HepG2 (cell line): Measurements from ENCODE around the gene TSHZ1. TPM values are rescaled to one million over a fixed set of nuclear protein-coding genes. Genes with fewer than 3 reads are reported as not detected.

Experiments
- AKAP8 ChIP-seq: sonication (generic); formaldehyde crosslinking; IDR thresholded peaks from 2 replicates; pipeline ENCODE4 v1.5.1; 2020; ENCODE audit warnings: mild to moderate bottlenecking, missing genetic modification reagents
- CREM ChIP-seq, 2 experiments: sonication (generic) in 1 of 2; formaldehyde crosslinking in 1 of 2; IDR thresholded peaks; 2 replicates each; pipeline versions ENCODE4 v1.4.0 to v1.6.1; 2016 to 2020; ENCODE audit warnings: antibody characterized with exemption in 1 of 2, mild to moderate bottlenecking in 1 of 2, missing genetic modification reagents in 1 of 2
- GABPA ChIP-seq, 2 experiments: IDR thresholded peaks; 2 replicates each; pipeline ENCODE4 v1.6.1; 2011 to 2016; ENCODE audit warnings: low read depth in 2 of 2, low read length in 1 of 2, missing biosample characterization in 1 of 2, missing genetic modification characterization in 1 of 2
- GATA4 ChIP-seq: sonication (generic); IDR thresholded peaks from 2 replicates; pipeline ENCODE4 v1.6.1; 2016; ENCODE audit warnings: antibody characterized with exemption, low read depth, borderline replicate concordance
- GATAD2A ChIP-seq: IDR thresholded peaks from 2 replicates; pipeline ENCODE4 v1.6.1; 2016
- KAT8 ChIP-seq: IDR thresholded peaks from 2 replicates; pipeline ENCODE4 v1.6.1; 2016; ENCODE audit warnings: missing genetic modification reagents, missing compliant biosample characterization
- KMT2B ChIP-seq: IDR thresholded peaks from 2 replicates; pipeline ENCODE4 v1.6.1; 2016; ENCODE audit warnings: missing genetic modification reagents, missing compliant biosample characterization
- NFIB ChIP-seq: sonication (generic); formaldehyde crosslinking; IDR thresholded peaks from 2 replicates; pipeline ENCODE4 v1.9.0; 2021; ENCODE audit warnings: missing genetic modification reagents, mild to moderate bottlenecking, borderline replicate concordance
- POLR2AphosphoS5 ChIP-seq: IDR thresholded peaks from 2 replicates; pipeline ENCODE4 v1.6.1; 2012; ENCODE audit warnings: low read depth, low read length
- SIX4 ChIP-seq: sonication (generic); formaldehyde crosslinking; IDR thresholded peaks from 2 replicates; pipeline ENCODE4 v1.4.0; 2020; ENCODE audit warnings: missing genetic modification reagents
- SMAD1 ChIP-seq: sonication (generic); formaldehyde crosslinking; IDR thresholded peaks from 2 replicates; pipeline ENCODE4 v1.4.0; 2020; ENCODE audit warnings: missing genetic modification reagents, low read depth, mild to moderate bottlenecking, borderline replicate concordance
- SRY ChIP-seq: sonication (generic); formaldehyde crosslinking; IDR thresholded peaks from 2 replicates; pipeline ENCODE4 v1.8.0; 2022; ENCODE audit warnings: mild to moderate bottlenecking, missing genetic modification reagents
- STAG1 ChIP-seq: sonication (generic); formaldehyde crosslinking; IDR thresholded peaks from 2 replicates; pipeline ENCODE4 v1.4.0; 2020; ENCODE audit warnings: missing genetic modification reagents
- ZNF292 ChIP-seq: sonication (generic); formaldehyde crosslinking; IDR thresholded peaks from 2 replicates; pipeline ENCODE4 v1.8.1; 2022; ENCODE audit warnings: mild to moderate bottlenecking, low read depth, missing genetic modification reagents, borderline replicate concordance
- ZNF780A ChIP-seq: sonication (generic); formaldehyde crosslinking; IDR thresholded peaks from 2 replicates; pipeline ENCODE4 v1.8.0; 2022; ENCODE audit warnings: mild to moderate bottlenecking, missing genetic modification reagents, moderate library complexity
- ZSCAN31 ChIP-seq: sonication (generic); formaldehyde crosslinking; IDR thresholded peaks from 2 replicates; pipeline ENCODE4 v1.5.0; 2020; ENCODE audit warnings: low read depth, mild to moderate bottlenecking, missing genetic modification reagents
- polyA plus RNA-seq, 8 experiments: library from polyadenylated mRNA; depleted of rRNA in 3 of 8; stranded (reverse) in 7 of 8; unstranded in 1 of 8; fragments of >200 nt; fragmentation: Illumina TruSeq in 4 of 8; extraction: Trizol in 4 of 8; gene quantifications; 2 replicates each; pipeline versions ENCODE4 v1.2.1 to v1.2.3, GENCODE V29; 2011 to 2016; ENCODE audit warnings: low read depth in 4 of 8, missing spikeins in 1 of 8, mixed read lengths in 1 of 8; ENCODE audit not compliant: insufficient read depth in 1 of 8
- total RNA-seq, 5 experiments: library from RNA; depleted of rRNA; stranded (reverse); fragments of >200 nt; fragmentation: Illumina TruSeq; extraction: Trizol; gene quantifications; 2 replicates each; pipeline ENCODE4 v1.2.3, GENCODE V29; 2016; ENCODE audit warnings: low read depth in 1 of 5
- TF ChIP-seq, protein P1 (sequence below): sonication (generic); formaldehyde crosslinking; IDR thresholded peaks from 2 replicates; pipeline ENCODE4 v1.5.0; 2020; ENCODE audit warnings: mild to moderate bottlenecking, missing genetic modification reagents, borderline replicate concordance
- TF ChIP-seq, protein P2 (sequence below): sonication (generic); formaldehyde crosslinking; IDR thresholded peaks from 2 replicates; pipeline ENCODE4 v1.4.0; 2020; ENCODE audit warnings: mild to moderate bottlenecking, missing genetic modification reagents
- TF ChIP-seq, protein P3 (sequence below): sonication (generic); formaldehyde crosslinking; IDR thresholded peaks from 2 replicates; pipeline ENCODE4 v1.5.0; 2020; ENCODE audit warnings: missing genetic modification reagents, mild to moderate bottlenecking, borderline replicate concordance
- TF ChIP-seq, protein P4 (sequence below): IDR thresholded peaks from 2 replicates; pipeline ENCODE4 v1.6.1; 2018; ENCODE audit warnings: missing genetic modification reagents
- TF ChIP-seq, protein P5 (sequence below): sonication (generic); formaldehyde crosslinking; IDR thresholded peaks from 2 replicates; pipeline ENCODE4 v1.5.0; 2020; ENCODE audit warnings: missing genetic modification reagents

Gene TSHZ1
- total and polyA plus RNA-seq, 2 of the 13 experiments (the other 11 are each of a cell fraction or from before 2014, with no cell fraction given), result 2.5 to 2.7 TPM

DNA sequence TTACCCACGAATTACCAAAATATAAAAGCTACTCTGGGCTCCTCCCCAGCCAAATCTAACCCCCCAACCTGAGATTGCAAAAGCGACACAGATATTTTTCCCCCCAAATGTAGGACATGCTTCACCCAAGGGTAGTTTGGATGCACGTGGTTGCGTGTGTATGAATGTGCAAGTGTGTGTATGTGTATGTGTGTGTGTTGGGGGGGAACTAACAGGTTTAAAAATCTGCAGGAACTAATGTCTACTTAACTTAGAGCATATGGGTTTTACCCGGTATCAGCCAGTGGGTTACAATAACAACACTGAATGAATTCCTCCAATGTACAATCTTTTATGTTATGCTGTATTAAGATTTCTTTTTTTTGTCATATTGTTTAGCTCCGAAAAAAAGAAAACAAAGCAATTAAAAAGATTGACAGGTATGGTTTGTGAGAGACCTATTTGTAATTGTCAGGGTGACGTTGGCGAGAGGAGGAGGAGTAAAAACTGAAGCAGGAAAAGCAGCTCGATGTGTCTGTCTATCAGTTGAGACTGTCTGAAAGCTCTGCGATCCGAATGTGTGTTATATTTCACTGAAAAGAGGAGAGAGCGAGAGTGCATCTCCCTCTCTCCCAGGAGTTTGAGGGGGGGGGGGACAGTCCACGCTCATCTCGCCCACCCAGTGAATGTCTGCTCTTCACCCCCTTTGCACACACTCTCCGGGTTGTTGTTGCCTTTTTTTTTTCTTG, at the start of gene TSHZ1 (continued):
- TF ChIP-seq, protein P1, sequence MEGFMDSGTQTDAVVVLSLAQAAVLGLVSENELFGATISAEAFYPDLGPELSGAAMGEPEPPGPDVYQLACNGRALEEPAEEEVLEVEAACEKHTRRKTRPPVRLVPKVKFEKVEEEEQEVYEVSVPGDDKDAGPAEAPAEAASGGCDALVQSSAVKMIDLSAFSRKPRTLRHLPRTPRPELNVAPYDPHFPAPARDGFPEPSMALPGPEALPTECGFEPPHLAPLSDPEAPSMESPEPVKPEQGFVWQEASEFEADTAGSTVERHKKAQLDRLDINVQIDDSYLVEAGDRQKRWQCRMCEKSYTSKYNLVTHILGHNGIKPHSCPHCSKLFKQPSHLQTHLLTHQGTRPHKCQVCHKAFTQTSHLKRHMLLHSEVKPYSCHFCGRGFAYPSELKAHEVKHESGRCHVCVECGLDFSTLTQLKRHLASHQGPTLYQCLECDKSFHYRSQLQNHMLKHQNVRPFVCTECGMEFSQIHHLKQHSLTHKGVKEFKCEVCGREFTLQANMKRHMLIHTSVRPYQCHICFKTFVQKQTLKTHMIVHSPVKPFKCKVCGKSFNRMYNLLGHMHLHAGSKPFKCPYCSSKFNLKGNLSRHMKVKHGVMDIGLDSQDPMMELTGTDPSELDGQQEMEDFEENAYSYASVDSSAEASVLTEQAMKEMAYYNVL (CRISPR knock-in tag), result no peak
- no peak for TF ChIP-seq GABPA (IDR thresholded peaks at IDR 0.05; ENCODE audit: low read depth, low read length)
- TF ChIP-seq GABPA (CRISPR knock-in tag; IDR thresholded peaks at IDR 0.05; ENCODE audit: low read depth), result peak; percentile 37; the same call in 1 of the 2 replicates
- no peak for TF ChIP-seq AKAP8 (CRISPR knock-in tag)
- TF ChIP-seq KMT2B, result peak; percentile 77; the same call in 1 of the 2 replicates
- TF ChIP-seq SMAD1, result no peak
- peak; percentile 66 for TF ChIP-seq POLR2AphosphoS5
- no peak for TF ChIP-seq SRY (CRISPR knock-in tag)
- TF ChIP-seq, protein P2, sequence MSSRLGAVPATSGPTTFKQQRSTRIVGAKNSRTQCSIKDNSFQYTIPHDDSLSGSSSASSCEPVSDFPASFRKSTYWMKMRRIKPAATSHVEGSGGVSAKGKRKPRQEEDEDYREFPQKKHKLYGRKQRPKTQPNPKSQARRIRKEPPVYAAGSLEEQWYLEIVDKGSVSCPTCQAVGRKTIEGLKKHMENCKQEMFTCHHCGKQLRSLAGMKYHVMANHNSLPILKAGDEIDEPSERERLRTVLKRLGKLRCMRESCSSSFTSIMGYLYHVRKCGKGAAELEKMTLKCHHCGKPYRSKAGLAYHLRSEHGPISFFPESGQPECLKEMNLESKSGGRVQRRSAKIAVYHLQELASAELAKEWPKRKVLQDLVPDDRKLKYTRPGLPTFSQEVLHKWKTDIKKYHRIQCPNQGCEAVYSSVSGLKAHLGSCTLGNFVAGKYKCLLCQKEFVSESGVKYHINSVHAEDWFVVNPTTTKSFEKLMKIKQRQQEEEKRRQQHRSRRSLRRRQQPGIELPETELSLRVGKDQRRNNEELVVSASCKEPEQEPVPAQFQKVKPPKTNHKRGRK (CRISPR knock-in tag), result no peak
- TF ChIP-seq ZNF780A (CRISPR knock-in tag), result 0 out of 2 replicates have a peak, but pooled peaks have one; percentile 16
- TF ChIP-seq, protein P3, sequence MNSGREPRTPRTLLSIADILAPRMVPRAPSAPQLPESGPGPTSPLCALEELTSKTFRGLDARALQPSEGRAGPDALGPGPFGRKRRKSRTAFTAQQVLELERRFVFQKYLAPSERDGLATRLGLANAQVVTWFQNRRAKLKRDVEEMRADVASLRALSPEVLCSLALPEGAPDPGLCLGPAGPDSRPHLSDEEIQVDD, result no peak
- TF ChIP-seq GATAD2A, result 0 out of 2 replicates have a peak, but pooled peaks have one; percentile 7
- TF ChIP-seq CREM (IDR thresholded peaks at IDR 0.05), result 0 out of 2 replicates have a peak, but pooled peaks have one; percentile 28
- TF ChIP-seq CREM (CRISPR knock-in tag; IDR thresholded peaks at IDR 0.05), result no peak
- TF ChIP-seq SIX4 (CRISPR knock-in tag), result peak; percentile 61; the same call in 1 of the 2 replicates
- TF ChIP-seq KAT8 (CRISPR knock-in tag), result no peak; the same call in 1 of the 2 replicates
- TF ChIP-seq, protein P4, sequence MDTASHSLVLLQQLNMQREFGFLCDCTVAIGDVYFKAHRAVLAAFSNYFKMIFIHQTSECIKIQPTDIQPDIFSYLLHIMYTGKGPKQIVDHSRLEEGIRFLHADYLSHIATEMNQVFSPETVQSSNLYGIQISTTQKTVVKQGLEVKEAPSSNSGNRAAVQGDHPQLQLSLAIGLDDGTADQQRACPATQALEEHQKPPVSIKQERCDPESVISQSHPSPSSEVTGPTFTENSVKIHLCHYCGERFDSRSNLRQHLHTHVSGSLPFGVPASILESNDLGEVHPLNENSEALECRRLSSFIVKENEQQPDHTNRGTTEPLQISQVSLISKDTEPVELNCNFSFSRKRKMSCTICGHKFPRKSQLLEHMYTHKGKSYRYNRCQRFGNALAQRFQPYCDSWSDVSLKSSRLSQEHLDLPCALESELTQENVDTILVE, result peak; percentile 37; the same call in 1 of the 2 replicates
- TF ChIP-seq GATA4, result no peak
- peak; percentile 48; the same call in 1 of the 2 replicates for TF ChIP-seq ZNF292 (CRISPR knock-in tag)
- no peak for TF ChIP-seq ZSCAN31 (CRISPR knock-in tag)
- TF ChIP-seq, protein P5, sequence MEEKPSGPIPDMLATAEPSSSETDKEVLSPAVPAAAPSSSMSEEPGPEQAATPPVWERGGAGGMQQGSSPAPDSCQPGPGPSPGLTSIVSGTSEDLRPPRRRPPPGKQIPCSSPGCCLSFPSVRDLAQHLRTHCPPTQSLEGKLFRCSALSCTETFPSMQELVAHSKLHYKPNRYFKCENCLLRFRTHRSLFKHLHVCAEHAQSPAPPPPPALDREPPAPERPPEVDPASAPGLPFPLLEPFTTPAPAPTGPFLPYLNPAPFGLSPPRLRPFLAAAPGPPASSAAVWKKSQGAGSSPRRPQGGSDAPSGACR (CRISPR knock-in tag), result no peak
- no peak for TF ChIP-seq STAG1 (CRISPR knock-in tag)
- TF ChIP-seq NFIB (CRISPR knock-in tag), result no peak
